GM12878 (cell line): ENCODE results near the gene GTPBP4. TPM values are rescaled to one million over a fixed set of nuclear protein-coding genes. Genes with fewer than 3 reads are reported as not detected.

Source experiments
- ATAC-seq: fragments of 200-7000 bp; cut with Tn5 transposase; 3 replicates; pipeline ENCODE4 v1.9.1; 2020; ENCODE audit warnings: mild to moderate bottlenecking, moderate library complexity
- BruUV-seq: library from RNA; stranded (reverse); fragments of 400-500 nt; replicated peaks from 2 replicates; lab custom pipeline; 2021; lab: Mats Ljungman, UMichigan
- CTCF ChIA-PET: fragments of 300-600 bp; sonication (Branson Sonifier 250); formaldehyde crosslinking; extraction: SDS; loops from one replicate; lab custom pipeline; 2021; ENCODE audit warnings: inconsistent platforms; lab: Yijun Ruan, JAX
- POLR2A ChIA-PET: fragments of 350-600 bp; formaldehyde crosslinking; extraction: SDS; loops from one replicate; lab custom pipeline; 2021; ENCODE audit warnings: inconsistent platforms; lab: Charles Lee
- RAD21 ChIA-PET: fragments of 300-600 bp; sonication (Branson Sonifier 250); formaldehyde crosslinking; loops from one replicate; lab custom pipeline; 2023; ENCODE audit warnings: antibody characterized with exemption; ENCODE audit not compliant: unreplicated experiment; lab: Charles Lee
- SMC1A ChIA-PET: fragments of 300-600 bp; sonication (Branson Sonifier 250); formaldehyde crosslinking; loops from one replicate; lab custom pipeline; 2023; ENCODE audit not compliant: unreplicated experiment, uncharacterized antibody; lab: Charles Lee
- DNase-seq: peaks from one replicate; pipeline ENCODE4 v3.0.0-alpha.2; 2011; ENCODE audit warnings: low read depth, low spot score
- FAIRE-seq: peaks from 3 replicates; lab custom pipeline; 2011; peaks lifted over from hg19 to GRCh38; lab: Jason Lieb, UNC
- H2AFZ ChIP-seq: 2 replicates; pipeline ENCODE4 v1.6.0; 2011; ENCODE audit warnings: low read depth, low read length, control low read depth; ENCODE audit not compliant: control insufficient read depth
- H3K27ac ChIP-seq: 2 replicates; pipeline ENCODE4 v1.5.1; 2011; ENCODE audit warnings: control low read depth; ENCODE audit not compliant: control insufficient read depth, insufficient read depth
- H3K27me3 ChIP-seq, 2 experiments: replicated peaks in 1 of 2; 2 replicates each; pipeline versions ENCODE4 v1.6.0 to v1.6.1; 2011; ENCODE audit warnings: low read length in 1 of 2; ENCODE audit not compliant: control insufficient read depth in 2 of 2, insufficient read depth in 2 of 2
- H3K36me3 ChIP-seq, 2 experiments: 2 replicates each; pipeline ENCODE4 v1.5.1; 2011; ENCODE audit warnings: low read length in 1 of 2; ENCODE audit not compliant: control insufficient read depth in 2 of 2, insufficient read depth in 2 of 2
- H3K4me1 ChIP-seq: 2 replicates; pipeline ENCODE4 v1.6.1; 2011; ENCODE audit warnings: mild to moderate bottlenecking, low read length, moderate library complexity, mixed read lengths; ENCODE audit not compliant: control insufficient read depth, insufficient read depth
- H3K4me2 ChIP-seq: 2 replicates; pipeline ENCODE4 v1.6.0; 2011; ENCODE audit warnings: control low read depth; ENCODE audit not compliant: control insufficient read depth, insufficient read depth
- H3K4me3 ChIP-seq: fragments of 200-600 bp; sonication (generic); 2 replicates; pipeline ENCODE4 v1.5.1; 2016
- H3K79me2 ChIP-seq: 2 replicates; pipeline ENCODE4 v1.6.0; 2011; ENCODE audit warnings: low read length; ENCODE audit not compliant: control insufficient read depth, insufficient read depth
- H3K9ac ChIP-seq: 2 replicates; pipeline ENCODE4 v1.8.0; 2011; ENCODE audit warnings: low read length, control low read depth, mixed read lengths; ENCODE audit not compliant: control insufficient read depth, insufficient read depth
- H3K9me3 ChIP-seq: replicated peaks from 3 replicates; pipeline ENCODE4 v1.5.1; 2011; ENCODE audit warnings: mild to moderate bottlenecking, low read length; ENCODE audit not compliant: control insufficient read depth, insufficient read depth
- H4K20me1 ChIP-seq: 2 replicates; pipeline ENCODE4 v1.6.0; 2011; ENCODE audit not compliant: control insufficient read depth, insufficient read depth
- BMI1 ChIP-seq: fragments of 450-650 bp; IDR thresholded peaks from 2 replicates; pipeline ENCODE4 v1.6.1; 2016; ENCODE audit warnings: mild to moderate bottlenecking, moderate library complexity, borderline replicate concordance
- NBN ChIP-seq: fragments of 450-650 bp; IDR thresholded peaks from 2 replicates; pipeline ENCODE4 v1.6.1; 2016
- NFIC ChIP-seq: IDR thresholded peaks from 2 replicates; pipeline ENCODE4 v1.6.1; 2012; ENCODE audit warnings: low read depth, mild to moderate bottlenecking, inconsistent platforms, low read length, moderate library complexity
- PAX8 ChIP-seq: fragments of 450-650 bp; IDR thresholded peaks from 2 replicates; pipeline ENCODE4 v1.6.1; 2017; ENCODE audit warnings: mild to moderate bottlenecking, moderate library complexity
- RCOR1 ChIP-seq: conservative IDR thresholded peaks from 2 replicates; pipeline ENCODE4 v1.6.1; 2012; ENCODE audit warnings: low read depth, low read length, improper control_type of control experiment
- SMAD5 ChIP-seq: IDR thresholded peaks from 2 replicates; pipeline ENCODE4 v1.6.1; 2016; ENCODE audit warnings: antibody characterized with exemption, low read depth
- SMARCA5 ChIP-seq: fragments of 450-650 bp; IDR thresholded peaks from 2 replicates; pipeline ENCODE4 v1.6.1; 2017; ENCODE audit warnings: mild to moderate bottlenecking
- SREBF2 ChIP-seq: IDR thresholded peaks from 2 replicates; pipeline ENCODE4 v1.6.1; 2012; ENCODE audit warnings: mild to moderate bottlenecking, low read length
- ZNF384 ChIP-seq: IDR thresholded peaks from 2 replicates; pipeline ENCODE4 v1.6.1; 2012; ENCODE audit warnings: low read depth, mild to moderate bottlenecking, low read length, improper control_type of control experiment, borderline replicate concordance
- WGBS: methylation state at CpG from one replicate; pipeline ENCODE4 v1.1.6; 2016; ENCODE audit warnings: low lambda C conversion rate; ENCODE audit not compliant: insufficient replicate concordance, insufficient coverage; ENCODE audit errors: missing lambda C conversion rate; 5-methylcytosine and 5-hydroxymethylcytosine counted together
- in situ Hi-C: fragments of 300-500 bp; cut with MboI; formaldehyde crosslinking; loops from 9 replicates; pipeline ENCODE4 v1.14.3; 2018; ENCODE audit warnings: mixed read lengths
- intact Hi-C: fragments of 100-400 bp; cut with micrococcal nuclease; formaldehyde crosslinking; loops from one replicate; pipeline ENCODE4 v1.14.2; 2022; ENCODE audit not compliant: unreplicated experiment
- polyA plus RNA-seq, 11 experiments: library from polyadenylated mRNA; depleted of rRNA in 4 of 11; unstranded in 6 of 11; stranded (reverse) in 5 of 11; fragments of >200 nt; fragmentation: Nextera tagmentation in 4 of 11; fragmentation: Illumina TruSeq in 1 of 11; extraction: Ambion mirVana in 4 of 11; extraction: Trizol in 1 of 11; gene quantifications; 1 replicate in 1 of 11; 2 replicates in 10 of 11; pipeline versions ENCODE4 v1.2.1 to v1.2.3, GENCODE V29; 2011 to 2016; ENCODE audit warnings: inconsistent platforms in 2 of 11, missing spikeins in 2 of 11, low read depth in 1 of 11
- total RNA-seq, 4 experiments: library from RNA; depleted of rRNA in 3 of 4; stranded (reverse); fragments of >200 nt in 3 of 4; fragmentation: Illumina TruSeq in 1 of 4; extraction: Trizol in 1 of 4; gene quantifications; 2 replicates each; pipeline versions ENCODE4 v1.2.1 to v1.2.3, GENCODE V29; 2013 to 2021
- TF ChIP-seq, protein P1 (sequence below): fragments of 450-650 bp; IDR thresholded peaks from 2 replicates; pipeline ENCODE4 v1.6.1; 2017; ENCODE audit warnings: mild to moderate bottlenecking, moderate library complexity
- TF ChIP-seq, protein P2 (sequence below): fragments of 450-650 bp; IDR thresholded peaks from 2 replicates; pipeline ENCODE4 v1.6.1; 2016; ENCODE audit warnings: mild to moderate bottlenecking

The GTPBP4 gene
- total and polyA plus RNA-seq, 10 of the 15 experiments (the other 5 are each of a cell fraction or from before 2014, with no cell fraction given): 58.5 to 118 (median 71.4) TPM

DNA sequence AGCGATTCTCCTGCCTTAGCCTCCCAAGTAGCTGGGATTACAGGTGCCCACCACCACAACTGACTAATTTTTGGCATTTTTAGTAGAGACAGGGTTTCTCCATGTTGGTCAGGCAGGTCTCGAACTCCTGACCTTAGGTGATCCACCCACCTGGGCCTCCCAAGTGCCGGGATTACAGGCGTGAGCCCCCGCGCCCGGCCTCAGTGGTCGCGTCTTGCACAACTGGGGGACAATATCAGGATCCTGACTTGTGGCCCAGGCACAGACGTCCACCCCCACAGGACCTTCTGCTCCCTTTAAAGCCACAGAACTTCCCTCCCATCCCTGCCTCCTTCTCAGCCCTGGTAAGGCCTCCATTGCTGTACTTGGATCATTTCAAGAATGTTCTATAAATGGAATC is 39.9 kb upstream of the GTPBP4 start:
- POLR2A ChIA-PET: no interaction called here
- WGBS: 78% methylated on average over 10 of the region's 10 CpGs

More for the DNA sequence above, 39.9 kb upstream of the GTPBP4 start:
- Histone ChIP-seq H3K4me3 (no peak overlapping the region), H3K4me1 (peaks cover 14% of the 10 kb centered on the region), H3K27ac (no peak overlapping the region)
- DNase-seq (no peak), ATAC-seq (no peak)
- no TSS peak for BruUV-seq
- in situ Hi-C loops: no loop called here
- TF ChIP-seq, protein P1, sequence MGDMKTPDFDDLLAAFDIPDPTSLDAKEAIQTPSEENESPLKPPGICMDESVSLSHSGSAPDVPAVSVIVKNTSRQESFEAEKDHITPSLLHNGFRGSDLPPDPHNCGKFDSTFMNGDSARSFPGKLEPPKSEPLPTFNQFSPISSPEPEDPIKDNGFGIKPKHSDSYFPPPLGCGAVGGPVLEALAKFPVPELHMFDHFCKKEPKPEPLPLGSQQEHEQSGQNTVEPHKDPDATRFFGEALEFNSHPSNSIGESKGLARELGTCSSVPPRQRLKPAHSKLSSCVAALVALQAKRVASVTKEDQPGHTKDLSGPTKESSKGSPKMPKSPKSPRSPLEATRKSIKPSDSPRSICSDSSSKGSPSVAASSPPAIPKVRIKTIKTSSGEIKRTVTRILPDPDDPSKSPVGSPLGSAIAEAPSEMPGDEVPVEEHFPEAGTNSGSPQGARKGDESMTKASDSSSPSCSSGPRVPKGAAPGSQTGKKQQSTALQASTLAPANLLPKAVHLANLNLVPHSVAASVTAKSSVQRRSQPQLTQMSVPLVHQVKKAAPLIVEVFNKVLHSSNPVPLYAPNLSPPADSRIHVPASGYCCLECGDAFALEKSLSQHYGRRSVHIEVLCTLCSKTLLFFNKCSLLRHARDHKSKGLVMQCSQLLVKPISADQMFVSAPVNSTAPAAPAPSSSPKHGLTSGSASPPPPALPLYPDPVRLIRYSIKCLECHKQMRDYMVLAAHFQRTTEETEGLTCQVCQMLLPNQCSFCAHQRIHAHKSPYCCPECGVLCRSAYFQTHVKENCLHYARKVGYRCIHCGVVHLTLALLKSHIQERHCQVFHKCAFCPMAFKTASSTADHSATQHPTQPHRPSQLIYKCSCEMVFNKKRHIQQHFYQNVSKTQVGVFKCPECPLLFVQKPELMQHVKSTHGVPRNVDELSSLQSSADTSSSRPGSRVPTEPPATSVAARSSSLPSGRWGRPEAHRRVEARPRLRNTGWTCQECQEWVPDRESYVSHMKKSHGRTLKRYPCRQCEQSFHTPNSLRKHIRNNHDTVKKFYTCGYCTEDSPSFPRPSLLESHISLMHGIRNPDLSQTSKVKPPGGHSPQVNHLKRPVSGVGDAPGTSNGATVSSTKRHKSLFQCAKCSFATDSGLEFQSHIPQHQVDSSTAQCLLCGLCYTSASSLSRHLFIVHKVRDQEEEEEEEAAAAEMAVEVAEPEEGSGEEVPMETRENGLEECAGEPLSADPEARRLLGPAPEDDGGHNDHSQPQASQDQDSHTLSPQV: no peak
- TF ChIP-seq, protein P2, sequence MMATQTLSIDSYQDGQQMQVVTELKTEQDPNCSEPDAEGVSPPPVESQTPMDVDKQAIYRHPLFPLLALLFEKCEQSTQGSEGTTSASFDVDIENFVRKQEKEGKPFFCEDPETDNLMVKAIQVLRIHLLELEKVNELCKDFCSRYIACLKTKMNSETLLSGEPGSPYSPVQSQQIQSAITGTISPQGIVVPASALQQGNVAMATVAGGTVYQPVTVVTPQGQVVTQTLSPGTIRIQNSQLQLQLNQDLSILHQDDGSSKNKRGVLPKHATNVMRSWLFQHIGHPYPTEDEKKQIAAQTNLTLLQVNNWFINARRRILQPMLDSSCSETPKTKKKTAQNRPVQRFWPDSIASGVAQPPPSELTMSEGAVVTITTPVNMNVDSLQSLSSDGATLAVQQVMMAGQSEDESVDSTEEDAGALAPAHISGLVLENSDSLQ: no peak
- TF ChIP-seq PAX8 (no peak), SREBF2 (no peak), BMI1 (no peak), RCOR1 (no peak), NBN (no peak), ZNF384 (no peak), NFIC (no peak), SMARCA5 (no peak), SMAD5 (no peak)
- TF ChIP-seq, all 136 proteins: peak for 0
- no peak overlapping the region for H2AFZ ChIP-seq
- no peak overlapping the region for H3K4me2 ChIP-seq
- H3K9ac ChIP-seq: no peak overlapping the region
- no peak for FAIRE-seq
- ChIA-PET RAD21 (no interaction called here), SMC1A (interaction anchor here (0.7 kb wide), 1 partner anchor 19 kb away, joined by 3 read pairs; no protein-coding TSS in a partner anchor), CTCF (no interaction called here)
- H3K36me3 ChIP-seq: no peaks in the 10 kb centered on the region
- intact Hi-C loops: no loop called here
- no peaks in the 10 kb centered on the region; a peak in 2 of 4 replicates for H3K27me3 ChIP-seq
- H3K9me3 ChIP-seq: no peaks in the 10 kb centered on the region
- H3K79me2 ChIP-seq: no peaks in the 10 kb centered on the region
- H4K20me1 ChIP-seq: no peaks in the 10 kb centered on the region
